NCI-H187 (cell line): Measurements from ENCODE around the gene HINFP.
A peak's percentile ranks its signal among the peaks of the same experiment; 100 is the strongest.
"Not testable (repeated sequence)": the region's sequence is repeated elsewhere in the genome, so short reads cannot be mapped to it uniquely, and the experiment has no call there.

Experiments used
- DNase-seq, 2 experiments: peaks; one replicate each; lab custom pipeline; 2025; lab: John Stamatoyannopoulos, UW

The HINFP gene

GRCh38 chr11:119100246-119100970 lies 21.0 kb upstream of the HINFP start:
- DNase-seq = no peak

GRCh38 chr11:119100994-119101758 lies 20.2 kb upstream of the HINFP start:
- no peak for DNase-seq

GRCh38 chr11:119101759-119102423 lies 19.5 kb upstream of the HINFP start, which contains the start of gene DPAGT1:
Gene DPAGT1 (minus strand): TSS chr11:119101853. CDS start chr11:119101655, 198 bp downstream.
- peak; percentile 81 to 90 for DNase-seq

GRCh38 chr11:119103161-119103664 lies 18.2 kb upstream of the HINFP start:
- not testable (repeated sequence) for DNase-seq

GRCh38 chr11:119103793-119104192 lies 17.6 kb upstream of the HINFP start:
- peak in 1 of 2 experiments; percentile 51 for DNase-seq

- DNase-seq = peak; percentile 84 to 91
Measured at GRCh38 chr11:119106564-119107537, 14.5 kb upstream of the HINFP start, which contains the start of gene C2CD2L. Gene C2CD2L (plus strand): TSS chr11:119107344. CDS start chr11:119107742, 398 bp downstream.

GRCh38 chr11:119107538-119108145 lies 13.7 kb upstream of the HINFP start:
- DNase-seq = no peak

- DNase-seq = no peak
Measured at GRCh38 chr11:119108146-119108856, 13.1 kb upstream of the HINFP start.

GRCh38 chr11:119108857-119109221 lies 12.5 kb upstream of the HINFP start:
- no peak for DNase-seq

GRCh38 chr11:119109843-119110242 lies 11.5 kb upstream of the HINFP start:
- DNase-seq = no peak

- no peak for DNase-seq
Measured at GRCh38 chr11:119110439-119110838, 10.9 kb upstream of the HINFP start.

- no peak for DNase-seq
Measured at GRCh38 chr11:119111361-119111925, 9.9 kb upstream of the HINFP start.

GRCh38 chr11:119112314-119113020 lies 8.9 kb upstream of the HINFP start:
- DNase-seq = no peak

GRCh38 chr11:119113716-119114115 lies 7.7 kb upstream of the HINFP start:
- DNase-seq = no peak

GRCh38 chr11:119114351-119114750 lies 7.0 kb upstream of the HINFP start:
- DNase-seq = no peak

GRCh38 chr11:119115484-119116234 lies 5.7 kb upstream of the HINFP start:
- no peak for DNase-seq

- DNase-seq = no peak
Measured at GRCh38 chr11:119116235-119116594, 5.2 kb upstream of the HINFP start.

GRCh38 chr11:119116601-119117000 lies 4.8 kb upstream of the HINFP start:
- no peak for DNase-seq
